GM19463 (cell line): ENCODE data around the gene FAM78B.

Source experiments
- ATAC-seq: cut with Tn5 transposase; IDR thresholded peaks from one replicate; pipeline ENCODE4 v1.9.1; 2021; ENCODE audit warnings: mild to moderate bottlenecking, moderate library complexity; ENCODE audit not compliant: unreplicated experiment

The FAM78B gene

DNA sequence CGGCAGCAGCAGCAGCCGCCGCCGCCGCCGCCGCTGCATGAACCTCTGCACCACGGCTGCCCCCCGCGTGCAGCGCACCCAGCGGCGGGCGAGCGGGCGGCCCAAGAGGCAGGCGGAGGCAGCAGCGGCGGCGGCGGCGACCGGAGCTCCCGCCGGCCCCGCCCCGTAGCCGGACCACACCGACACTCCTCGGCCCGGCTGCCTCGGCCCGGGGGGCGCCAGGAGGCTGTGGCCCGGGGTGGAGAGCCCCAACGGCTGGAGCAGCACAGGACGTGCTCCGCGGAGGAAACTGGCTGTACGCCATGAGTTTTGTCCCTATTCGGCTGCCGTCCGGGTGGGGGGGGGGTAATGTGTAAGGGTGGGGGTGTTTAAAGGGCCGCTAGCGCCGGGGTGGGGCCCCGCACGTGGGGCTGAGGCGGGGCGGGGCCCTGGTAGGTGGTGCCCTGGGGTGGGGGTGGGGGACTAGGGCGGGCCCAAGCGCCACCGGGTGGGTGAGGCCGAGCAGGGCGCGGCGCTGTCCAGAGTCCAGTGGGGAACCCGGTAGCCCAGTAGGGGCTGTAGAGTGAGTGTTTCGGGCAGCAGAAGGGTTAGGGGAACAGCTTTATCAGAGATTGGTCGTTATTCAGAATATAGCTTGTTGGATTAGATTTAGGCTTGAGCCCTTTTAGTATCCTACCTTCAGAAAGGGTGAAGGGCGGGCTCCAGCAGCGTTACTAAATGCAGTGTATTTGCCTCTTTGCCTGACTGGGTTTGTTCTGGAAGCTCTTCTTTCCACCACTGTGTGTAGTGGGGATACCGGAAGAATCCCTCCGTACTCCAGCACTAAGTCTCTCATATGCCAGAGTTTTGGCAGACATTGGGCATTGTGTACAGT, at the start of gene FAM78B:
TSS of gene FAM78B (minus strand) at position 304 of the 874 bp plus-strand sequence. CDS start 753 bp downstream, outside the sequence.
- ATAC-seq: peak; percentile 38

DNA sequence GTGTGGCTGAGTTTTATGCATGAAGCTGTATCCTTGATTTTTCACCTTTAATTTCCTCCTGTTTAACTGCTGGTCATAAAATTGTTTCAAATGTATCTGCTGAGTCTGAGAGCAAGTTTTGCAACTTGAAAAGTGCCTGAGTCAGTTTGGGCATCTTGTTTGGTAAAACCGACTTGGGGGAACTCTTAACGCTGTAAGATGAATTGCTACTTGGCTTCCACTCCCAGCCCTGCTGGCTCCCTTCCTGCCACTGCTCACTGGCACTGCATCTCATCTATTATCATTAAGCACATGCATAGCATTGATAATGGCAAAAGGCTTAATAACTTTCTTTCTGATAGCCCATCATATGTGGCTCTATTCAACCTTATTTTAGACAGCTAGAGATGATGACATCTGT, 35.7 kb upstream of the FAM78B start:
- no peak for ATAC-seq

- ATAC-seq: no peak
These were observed 33.9 kb upstream of the FAM78B start for GRCh38 chr1:166200743-166201142.

GRCh38 chr1:166197597-166197996, 30.8 kb upstream of the FAM78B start:
- ATAC-seq: no peak

- ATAC-seq: no peak
These were observed 30.3 kb upstream of the FAM78B start for GRCh38 chr1:166197141-166197540.

DNA sequence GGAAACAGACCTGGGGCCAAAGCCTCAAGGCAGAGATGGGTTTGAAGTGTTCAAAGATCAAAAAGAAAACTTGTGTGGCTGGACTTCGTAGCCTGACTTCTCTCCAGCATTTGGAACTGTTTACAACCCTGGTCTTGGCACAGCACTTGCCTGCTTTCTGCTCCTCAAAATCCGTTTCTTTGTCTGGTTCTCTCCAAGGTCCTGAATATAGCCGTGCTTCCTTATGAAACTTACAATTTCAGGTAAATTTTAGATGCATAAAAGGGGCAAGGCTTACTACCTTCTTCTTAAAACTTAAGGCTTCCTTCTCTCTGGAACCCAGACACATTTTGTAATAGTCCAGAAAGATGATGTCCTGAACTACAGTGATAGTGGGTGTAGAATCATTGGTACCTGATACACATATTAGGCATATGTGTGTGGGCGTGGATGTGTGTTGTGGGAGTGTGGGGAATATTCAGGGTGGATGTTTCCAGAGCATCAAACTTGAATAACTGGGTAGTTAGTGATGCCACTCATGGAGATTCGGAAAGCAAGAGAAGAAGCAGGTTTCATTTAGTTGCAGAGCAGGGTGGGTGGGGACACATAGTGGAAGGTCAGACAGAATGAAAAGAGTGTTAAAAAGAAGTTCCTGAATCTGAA, 26.4 kb upstream of the FAM78B start:
- ATAC-seq: no peak

- no peak for ATAC-seq
These were observed 23.6 kb upstream of the FAM78B start for GRCh38 chr1:166190400-166190799.

- no peak for ATAC-seq
These were observed 22.3 kb upstream of the FAM78B start for GRCh38 chr1:166189126-166189525.

GRCh38 chr1:166185526-166185925, 18.7 kb upstream of the FAM78B start:
- ATAC-seq: no peak

GRCh38 chr1:166184897-166185296, 18.1 kb upstream of the FAM78B start:
- ATAC-seq: no peak

GRCh38 chr1:166184012-166184411, 17.2 kb upstream of the FAM78B start:
- no peak for ATAC-seq

DNA sequence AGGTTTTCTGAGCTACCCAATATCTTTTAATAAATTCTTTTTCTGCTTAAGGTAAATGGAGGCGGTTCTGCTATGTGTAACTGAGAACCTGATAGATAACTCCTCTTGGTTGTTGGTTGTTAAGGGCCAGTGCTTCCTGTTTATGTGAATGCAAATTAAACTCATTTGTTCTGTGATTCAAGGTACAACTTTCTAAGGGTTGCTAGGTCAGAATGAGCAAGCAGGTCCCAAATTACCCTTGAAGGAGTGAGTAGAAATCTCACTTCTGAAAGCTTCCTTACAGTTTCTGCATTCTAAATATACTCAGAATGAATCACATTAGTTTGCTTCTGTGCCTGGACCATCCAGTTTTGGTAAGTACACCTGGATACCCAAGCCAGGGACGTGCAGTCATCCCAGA, 15.5 kb upstream of the FAM78B start:
- peak; percentile 49 for ATAC-seq

- ATAC-seq: no peak
These were observed 9.6 kb upstream of the FAM78B start for GRCh38 chr1:166176416-166176815.

DNA sequence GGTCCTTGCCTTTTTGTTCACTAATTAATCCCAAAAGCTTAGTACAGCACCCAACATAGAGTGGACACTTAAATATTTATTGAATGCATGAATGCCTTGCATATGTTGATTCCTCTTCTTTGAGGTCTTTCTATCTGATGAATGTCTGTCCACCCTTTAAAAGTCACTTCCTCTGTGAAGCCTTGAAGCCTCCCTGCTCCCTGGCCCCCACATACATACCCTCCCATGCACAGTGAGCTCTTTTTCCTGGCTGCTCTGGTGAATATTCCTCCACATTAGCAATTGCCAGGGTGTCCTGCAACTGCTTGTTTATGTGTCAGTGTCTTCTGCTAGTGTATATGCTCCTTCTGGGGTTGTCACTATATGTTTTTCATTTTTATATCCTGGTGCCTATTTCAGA, 8.2 kb upstream of the FAM78B start:
- no peak for ATAC-seq

DNA sequence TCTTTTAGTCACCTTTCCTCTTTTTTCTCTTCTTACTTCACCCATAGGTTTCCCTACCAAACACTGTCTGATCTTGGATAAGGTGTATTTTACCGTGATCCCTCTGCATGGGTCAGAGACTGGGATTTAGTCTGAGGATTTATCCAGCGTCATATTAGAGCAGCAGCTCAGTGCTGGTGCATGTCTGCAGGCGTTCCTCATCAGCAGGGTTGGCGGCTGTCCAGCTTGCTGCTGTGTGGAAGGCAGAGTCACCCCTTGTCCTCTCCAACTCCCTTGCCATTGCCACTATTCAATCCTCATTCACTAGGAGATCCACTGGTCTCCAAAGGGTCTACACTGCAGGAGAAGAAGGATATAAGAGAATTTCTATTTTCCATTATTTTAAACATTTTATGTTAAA, 7.3 kb upstream of the FAM78B start:
- ATAC-seq: no peak

DNA sequence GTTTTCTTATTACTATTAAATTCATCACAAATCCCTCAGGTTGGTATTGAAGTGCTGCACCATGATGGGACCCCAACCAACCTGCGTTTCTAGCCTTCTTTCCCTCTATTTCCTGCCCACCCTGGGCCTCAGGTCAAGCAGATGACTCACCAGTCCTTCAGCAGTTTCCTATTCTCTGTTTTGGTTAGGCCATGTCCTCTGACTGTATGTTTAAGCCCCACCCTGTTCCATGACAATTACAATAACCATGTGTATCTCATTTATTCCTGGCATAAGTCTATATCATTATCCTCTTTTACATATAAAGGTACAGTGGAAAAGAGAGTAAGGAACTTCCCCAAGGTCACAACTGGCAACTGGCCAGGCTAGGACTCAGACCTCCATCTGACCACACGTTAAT, 5.3 kb upstream of the FAM78B start:
- no peak for ATAC-seq

GRCh38 chr1:166170726-166171125, 3.9 kb upstream of the FAM78B start:
- ATAC-seq: no peak

GRCh38 chr1:166170075-166170474, 3.3 kb upstream of the FAM78B start:
- ATAC-seq: peak; percentile 48

GRCh38 chr1:166169182-166169581, 2.4 kb upstream of the FAM78B start:
- ATAC-seq: peak; percentile 7

- ATAC-seq: no peak
These were observed 748 bp upstream of the FAM78B start for GRCh38 chr1:166167572-166167925.

GRCh38 chr1:166166329-166166697, 488 bp downstream of the FAM78B start:
- ATAC-seq: peak; percentile 3

- ATAC-seq: peak; percentile 1
These were observed 1.0 kb downstream of the FAM78B start for GRCh38 chr1:166165661-166166328.
